H1 (cell line): ENCODE data around the gene DLAT. TPM values are rescaled to one million over a fixed set of nuclear protein-coding genes. Genes with fewer than 3 reads are reported as not detected.
A peak's percentile ranks its signal among the peaks of the same experiment; 100 is the strongest.

Experiments
- CTCF ChIA-PET: fragments of 300-600 bp; sonication (Branson Sonifier 250); formaldehyde crosslinking; loops from one replicate; lab custom pipeline; 2021; ENCODE audit not compliant: partially characterized antibody; lab: Charles Lee
- POLR2A ChIA-PET: fragments of 300-600 bp; sonication (Branson Sonifier 250); formaldehyde crosslinking; loops from one replicate; lab custom pipeline; 2021; ENCODE audit warnings: inconsistent platforms; ENCODE audit not compliant: partially characterized antibody; lab: Charles Lee
- DNase-seq, 2 experiments: peaks; one replicate each; pipeline versions ENCODE4 v3.0.0 to v3.0.0-alpha.2; 2010 to 2022; ENCODE audit warnings: low spot score in 2 of 2, low read depth in 1 of 2, mixed read lengths in 1 of 2
- FAIRE-seq: peaks from 2 replicates; lab custom pipeline; 2011; peaks lifted over from hg19 to GRCh38; lab: Jason Lieb, UNC
- H2AFZ ChIP-seq: 2 replicates; pipeline ENCODE4 v1.8.1; 2012; ENCODE audit warnings: low read length, inconsistent platforms
- H2AK5ac ChIP-seq: 2 replicates; pipeline ENCODE4 v1.6.1; 2013; ENCODE audit warnings: low read depth, low read length
- H2BK120ac ChIP-seq: replicated peaks from 2 replicates; pipeline ENCODE3; 2013; ENCODE audit warnings: low read depth, low read length, inconsistent platforms
- H2BK12ac ChIP-seq: 2 replicates; pipeline ENCODE4 v1.6.1; 2013; ENCODE audit warnings: low read depth, low read length
- H2BK15ac ChIP-seq: 2 replicates; pipeline ENCODE4 v1.6.1; 2013; ENCODE audit warnings: low read length
- H2BK20ac ChIP-seq: 2 replicates; pipeline ENCODE4 v1.6.1; 2013; ENCODE audit warnings: low read length
- H2BK5ac ChIP-seq: 2 replicates; pipeline ENCODE4 v1.6.1; 2013; ENCODE audit warnings: low read depth, low read length
- H3K14ac ChIP-seq: 2 replicates; pipeline ENCODE4 v1.6.1; 2013; ENCODE audit warnings: inconsistent platforms; ENCODE audit not compliant: insufficient read length
- H3K18ac ChIP-seq: 2 replicates; pipeline ENCODE4 v1.6.1; 2013; ENCODE audit warnings: low read length; ENCODE audit errors: extremely low read depth
- H3K23ac ChIP-seq: 2 replicates; pipeline ENCODE4 v1.6.1; 2013; ENCODE audit warnings: inconsistent platforms; ENCODE audit not compliant: insufficient read length
- H3K23me2 ChIP-seq: 2 replicates; pipeline ENCODE4 v1.6.1; 2013; ENCODE audit warnings: low read depth, low read length
- H3K27ac ChIP-seq: 2 replicates; pipeline ENCODE4 v1.6.1; 2011; ENCODE audit warnings: low read depth, low read length, inconsistent platforms
- H3K27me3 ChIP-seq, 4 experiments: replicated peaks in 1 of 4; 1 replicate in 1 of 4; 2 replicates in 3 of 4; pipeline versions ENCODE4 v1.6.1 to v1.8.1; 2011 to 2013; ENCODE audit warnings: low read length in 3 of 4, mild to moderate bottlenecking in 3 of 4, inconsistent platforms in 2 of 4, mixed read lengths in 2 of 4, moderate library complexity in 1 of 4; ENCODE audit not compliant: control insufficient read depth in 3 of 4, insufficient read depth in 3 of 4; ENCODE audit errors: extremely low read depth in 1 of 4
- H3K36me3 ChIP-seq, 4 experiments: 2 replicates each; pipeline versions ENCODE4 v1.6.1 to v1.8.1; 2011 to 2013; ENCODE audit warnings: mild to moderate bottlenecking in 4 of 4, low read length in 3 of 4, moderate library complexity in 2 of 4, control low read depth in 1 of 4, inconsistent platforms in 1 of 4; ENCODE audit not compliant: insufficient read depth in 4 of 4, control insufficient read depth in 2 of 4
- H3K4ac ChIP-seq: replicated peaks from 2 replicates; pipeline ENCODE3; 2013; ENCODE audit warnings: low read length, low read depth, mixed read lengths, inconsistent platforms; ENCODE audit not compliant: insufficient read length
- H3K4me1 ChIP-seq, 4 experiments: replicated peaks in 1 of 4; 1 replicate in 1 of 4; 2 replicates in 3 of 4; pipeline versions ENCODE4 v1.6.1 to v1.8.1; 2011 to 2013; ENCODE audit warnings: low read length in 3 of 4, inconsistent platforms in 2 of 4, mixed read lengths in 1 of 4; ENCODE audit not compliant: insufficient read depth in 4 of 4, control insufficient read depth in 3 of 4
- H3K4me2 ChIP-seq, 2 experiments: 2 replicates each; pipeline versions ENCODE4 v1.6.1 to v1.8.1; 2011 to 2013; ENCODE audit warnings: low read depth in 2 of 2, low read length in 2 of 2, control low read depth in 1 of 2, inconsistent platforms in 1 of 2, mild to moderate bottlenecking in 1 of 2; ENCODE audit not compliant: insufficient read depth in 1 of 2
- H3K4me3 ChIP-seq, 4 experiments: fragments of 200-600, 300-600 bp in 1 of 4; sonication (generic), shearing (Covaris generic), sonication (Bioruptor Twin) in 1 of 4; 2 replicates each; pipeline versions ENCODE4 v1.5.1 to v1.8.1; 2011 to 2016; ENCODE audit warnings: low read length in 4 of 4, low read depth in 3 of 4, control low read depth in 2 of 4, inconsistent platforms in 2 of 4, mild to moderate bottlenecking in 2 of 4, mixed read lengths in 1 of 4, moderate library complexity in 1 of 4; ENCODE audit not compliant: insufficient read depth in 2 of 4; ENCODE audit errors: extremely low read depth in 1 of 4
- H3K56ac ChIP-seq: replicated peaks from 2 replicates; pipeline ENCODE3; 2013; ENCODE audit warnings: low read depth, mild to moderate bottlenecking, mixed read lengths, low read length, inconsistent platforms; ENCODE audit not compliant: insufficient read length
- H3K79me1 ChIP-seq: 2 replicates; pipeline ENCODE4 v1.6.1; 2013; ENCODE audit warnings: low read depth, low read length, control low read depth
- H3K79me2 ChIP-seq, 2 experiments: 2 replicates each; pipeline versions ENCODE4 v1.6.1 to v1.8.1; 2012 to 2013; ENCODE audit warnings: low read length in 2 of 2, mild to moderate bottlenecking in 2 of 2, inconsistent platforms in 1 of 2; ENCODE audit not compliant: insufficient read depth in 2 of 2, control insufficient read depth in 1 of 2
- H3K9ac ChIP-seq, 4 experiments: replicated peaks in 1 of 4; 1 replicate in 1 of 4; 2 replicates in 3 of 4; pipeline versions ENCODE4 v1.6.1 to v1.8.1; 2011 to 2013; ENCODE audit warnings: low read depth in 3 of 4, low read length in 3 of 4, control low read depth in 2 of 4, mild to moderate bottlenecking in 2 of 4, moderate library complexity in 2 of 4, inconsistent platforms in 1 of 4; ENCODE audit errors: extremely low read depth in 1 of 4
- H3K9me3 ChIP-seq, 2 experiments: 2 replicates each; pipeline versions ENCODE4 v1.6.1 to v1.8.1; 2012 to 2013; ENCODE audit warnings: mild to moderate bottlenecking in 2 of 2, moderate library complexity in 2 of 2, control low read depth in 1 of 2, inconsistent platforms in 1 of 2, low read depth in 1 of 2, low read length in 1 of 2, mixed read lengths in 1 of 2; ENCODE audit not compliant: insufficient read depth in 2 of 2
- H4K20me1 ChIP-seq, 2 experiments: replicated peaks in 1 of 2; 2 replicates each; pipeline versions ENCODE3 to v1.8.1; 2011 to 2013; ENCODE audit warnings: inconsistent platforms in 2 of 2, low read length in 2 of 2, mild to moderate bottlenecking in 1 of 2; ENCODE audit not compliant: insufficient read depth in 2 of 2, control insufficient read depth in 1 of 2
- H4K5ac ChIP-seq: 2 replicates; pipeline ENCODE4 v1.6.1; 2013; ENCODE audit warnings: low read length, low read depth, mixed read lengths, inconsistent platforms; ENCODE audit not compliant: insufficient read length
- H4K8ac ChIP-seq: 2 replicates; pipeline ENCODE4 v1.8.0; 2013; ENCODE audit warnings: mild to moderate bottlenecking, moderate library complexity, low read length, inconsistent platforms; ENCODE audit not compliant: insufficient read depth; ENCODE audit errors: extremely low read depth
- H4K91ac ChIP-seq: replicated peaks from 2 replicates; pipeline ENCODE3; 2013; ENCODE audit warnings: low read length, mixed read lengths, inconsistent platforms; ENCODE audit not compliant: insufficient read length
- CHD1 ChIP-seq: IDR thresholded peaks from 2 replicates; pipeline ENCODE4 v1.6.1; 2012; ENCODE audit warnings: low read depth, low read length, improper control_type of control experiment
- CTBP2 ChIP-seq: IDR thresholded peaks from 2 replicates; pipeline ENCODE4 v1.7.0; 2011; ENCODE audit warnings: borderline replicate concordance, mild to moderate bottlenecking, moderate library complexity, mixed read lengths, low read length; ENCODE audit not compliant: insufficient read depth, insufficient read length
- JUN ChIP-seq: IDR thresholded peaks from 2 replicates; pipeline ENCODE4 v1.6.1; 2011; ENCODE audit warnings: low read depth, mild to moderate bottlenecking, improper control_type of control experiment, low read length
- NRF1 ChIP-seq: IDR thresholded peaks from 2 replicates; pipeline ENCODE4 v1.6.1; 2011; ENCODE audit warnings: mild to moderate bottlenecking, low read depth, low read length, improper control_type of control experiment
- POU5F1 ChIP-seq: IDR thresholded peaks from 2 replicates; pipeline ENCODE4 v1.6.1; 2011; ENCODE audit warnings: low read depth, mild to moderate bottlenecking, low read length, moderate library complexity
- RBBP5 ChIP-seq: IDR thresholded peaks from 2 replicates; pipeline ENCODE4 v1.7.1; 2012; ENCODE audit warnings: low read depth, mild to moderate bottlenecking, inconsistent platforms, low read length, moderate library complexity, borderline replicate concordance
- RNF2 ChIP-seq: fragments of 200-900, 300-1000 bp; sonication (generic); IDR thresholded peaks from 2 replicates; pipeline ENCODE4 v1.7.1; 2016; ENCODE audit warnings: borderline replicate concordance, low read depth, mild to moderate bottlenecking, antibody characterized with exemption, low read length; ENCODE audit not compliant: poor library complexity, severe bottlenecking; ENCODE audit errors: missing control alignments
- SIRT6 ChIP-seq: IDR thresholded peaks from one replicate; pipeline ENCODE4 v1.7.1; 2012; ENCODE audit warnings: low read length, inconsistent platforms
- SP4 ChIP-seq: IDR thresholded peaks from 2 replicates; pipeline ENCODE4 v1.6.1; 2012; ENCODE audit warnings: low read length, inconsistent platforms
- WGBS, 2 experiments: shearing (Covaris generic) in 1 of 2; methylation state at CpG; one replicate each; pipeline versions ENCODE4 v1.1.6 to v1.1.7; 2013 to 2015; ENCODE audit warnings: low lambda C conversion rate in 2 of 2, mixed read lengths in 2 of 2, inconsistent platforms in 1 of 2, low coverage in 1 of 2, missing lambda C conversion rate in 1 of 2; ENCODE audit not compliant: insufficient replicate concordance in 2 of 2, insufficient coverage in 1 of 2, insufficient read length in 1 of 2; ENCODE audit errors: extremely low coverage in 1 of 2, missing lambda C conversion rate in 1 of 2; 5-methylcytosine and 5-hydroxymethylcytosine counted together
- polyA plus RNA-seq, 7 experiments: library from polyadenylated mRNA; depleted of rRNA in 3 of 7; stranded (reverse) in 5 of 7; unstranded in 2 of 7; fragments of >200 nt in 5 of 7; fragments of 200-250 nt in 2 of 7; gene quantifications; 1 replicate in 5 of 7; 2 replicates in 1 of 7; 4 replicates in 1 of 7; pipeline versions ENCODE4 v1.2.1 to v1.2.3, GENCODE V29; 2011 to 2013; ENCODE audit warnings: missing spikeins in 2 of 7, mixed read lengths in 2 of 7
- total RNA-seq: library from RNA; stranded (reverse); fragmentation: NEBNext Ultra II Directional; extraction: Animal tissue kit (Norgen Biotek cat#: 25700); gene quantifications from 2 replicates; pipeline ENCODE4 v1.2.1, GENCODE V29; 2021

DLAT gene
- total and polyA plus RNA-seq, 2 of the 8 experiments (the other 6 are each of a cell fraction or from before 2014, with no cell fraction given): 23.1 to 66.2 TPM

DNA sequence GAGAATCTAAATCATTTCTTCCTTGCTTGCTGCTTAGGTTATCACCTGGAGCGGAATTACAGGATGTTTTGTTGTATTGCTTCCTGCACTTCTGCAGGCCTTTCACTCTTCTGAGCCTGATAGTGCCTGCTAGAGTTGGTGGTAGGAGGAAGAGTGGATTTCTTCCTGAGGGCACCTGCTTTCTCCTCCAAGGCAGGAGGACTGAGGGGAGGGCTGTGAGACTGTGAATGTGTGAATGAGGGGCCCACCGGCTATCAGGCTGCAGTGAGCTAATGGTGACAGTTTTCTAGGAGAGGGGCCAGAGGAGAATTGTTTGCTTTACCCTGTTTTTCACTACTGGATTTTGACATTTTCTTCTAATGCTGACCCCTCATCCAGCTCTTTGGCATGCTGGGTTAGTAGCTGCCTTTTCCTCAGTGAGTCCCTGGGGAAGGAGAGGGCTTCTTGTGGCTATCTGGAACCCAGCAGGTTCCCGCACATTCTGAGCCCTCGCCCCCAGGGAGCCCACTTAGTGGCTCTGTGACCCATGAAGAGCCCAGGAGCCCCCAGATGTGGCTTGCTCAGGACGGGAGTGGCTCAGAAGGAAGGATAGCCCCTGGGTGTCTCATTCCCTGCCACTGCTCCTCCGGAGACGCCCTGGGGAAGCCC lies 49.0 kb upstream of the DLAT start:
- peak overlapping the region; percentile 51; the same call in 1 of the 2 replicates for H4K8ac ChIP-seq
- TF ChIP-seq NRF1 (no peak), POU5F1 (no peak), CTBP2 (no peak), RNF2 (no peak), JUN (no peak), SP4 (no peak), SIRT6 (no peak), RBBP5 (no peak; the same call in 1 of the 2 replicates), CHD1 (no peak)
- no peaks in the 10 kb centered on the region for H3K9me3 ChIP-seq
- H2BK120ac ChIP-seq: no peak overlapping the region
- H2BK12ac ChIP-seq: no peak overlapping the region; the same call in 1 of the 2 replicates
- peak overlapping the region; percentile 53; the same call in 1 of the 2 replicates for H2BK15ac ChIP-seq
- H3K27ac ChIP-seq: 0 out of 2 replicates have a peak overlapping the region, but pooled peaks have one; percentile 28
- ChIA-PET CTCF (interaction anchor here (0.8 to 21.3 kb wide), 2 partner anchors 41 to 98 kb away, joined by 3 to 565 read pairs; partner anchors contain the start of gene DIXDC1), POLR2A (interaction anchor here (1.1 to 2.8 kb wide), 6 partner anchors 11 to 40 kb away, joined by 3 to 22 read pairs (median 5); partner anchors contain the start of gene DIXDC1)
- peak overlapping the region; percentile 71 to 90 for H3K4me2 ChIP-seq
- peak overlapping the region in 3 of 4 experiments; percentile 64 to 83 (median 78); a peak in 5 of 7 replicates for H3K9ac ChIP-seq
- no peak for FAIRE-seq
- no peak overlapping the region for H3K23ac ChIP-seq
- no peak overlapping the region for H3K4ac ChIP-seq
- H3K23me2 ChIP-seq: peaks cover 12% of the 10 kb centered on the region
- peaks cover 0 to 3% of the 10 kb centered on the region in 2 experiments for H4K20me1 ChIP-seq
- peaks cover 0 to 3% (median 0%) of the 10 kb centered on the region in 4 experiments; a peak in 3 of 7 replicates for H3K27me3 ChIP-seq
- H2AK5ac ChIP-seq: no peak overlapping the region
- peak overlapping the region; percentile 95 for H2AFZ ChIP-seq
- H2BK5ac ChIP-seq: peak overlapping the region; percentile 27; the same call in 1 of the 2 replicates
- WGBS, 2 experiments: 26% methylated on average over 7 of the region's 7 CpGs; no CpG with 5 or more reads in 1 of the 2 experiments
- peak overlapping the region; percentile 91; the same call in 1 of the 2 replicates for H3K18ac ChIP-seq
- no peaks in the 10 kb centered on the region for H3K79me1 ChIP-seq
- DNase-seq: no peak
- no peak overlapping the region for H4K5ac ChIP-seq
- no peak overlapping the region for H4K91ac ChIP-seq
- 0 out of 2 replicates have a peak overlapping the region, but pooled peaks have one; percentile 21 for H2BK20ac ChIP-seq
- H3K14ac ChIP-seq: no peak overlapping the region
- H3K36me3 ChIP-seq: peaks cover 0 to 4% (median 0%) of the 10 kb centered on the region in 4 experiments; a peak in 1 of 8 replicates
- H3K4me1 ChIP-seq: peaks cover 6 to 10% (median 7%) of the 10 kb centered on the region in 4 experiments; a peak in 6 of 7 replicates
- no peak overlapping the region for H3K56ac ChIP-seq
- peak overlapping the region; percentile 66 to 83 (median 81) for H3K4me3 ChIP-seq
- no peaks in the 10 kb centered on the region for H3K79me2 ChIP-seq
